Transverse colon (tissue), 3 donors: ENCODE measurements around the gene GFPT1.

Experiments used
- CTCF ChIP-seq, 5 experiments: fragments of 200-600 bp in 3 of 5; fragments of 450-650 bp in 2 of 5; sonication (generic) in 3 of 5; IDR thresholded peaks; 1 replicate in 2 of 5; 2 replicates in 3 of 5; pipeline ENCODE4 v1.5.1; 2016 to 2017; ENCODE audit warnings: antibody characterized with exemption in 5 of 5, inconsistent platforms in 3 of 5, mild to moderate bottlenecking in 2 of 5, moderate library complexity in 1 of 5
- POLR2A ChIP-seq: fragments of 450-650 bp; IDR thresholded peaks from one replicate; pipeline ENCODE4 v1.6.1; 2016; ENCODE audit warnings: antibody characterized with exemption, mild to moderate bottlenecking, moderate library complexity

GRCh38 chr2:69428981-69429380 is 42.0 kb upstream of the GFPT1 start:
- no peak for TF ChIP-seq CTCF (IDR thresholded peaks at IDR 0.05)
- no peak for TF ChIP-seq POLR2A
